Trophoblast cell (in vitro differentiated cells and primary cell): ENCODE measurements around the gene LDLRAD1.

ENCODE experiments used
- DNase-seq, 2 donors: peaks; one replicate each; pipeline ENCODE4 v3.0.0-alpha.2; 2016
- H2AFZ ChIP-seq: 2 replicates; pipeline ENCODE4 v1.6.1; 2013; ENCODE audit warnings: low read length, moderate library complexity, mild to moderate bottlenecking; ENCODE audit not compliant: insufficient read depth, poor library complexity
- H2AK5ac ChIP-seq: 2 replicates; pipeline ENCODE4 v1.6.1; 2013; ENCODE audit warnings: mild to moderate bottlenecking, low read length
- H2BK120ac ChIP-seq: 2 replicates; pipeline ENCODE4 v1.6.1; 2013; ENCODE audit warnings: low read length, mild to moderate bottlenecking, moderate library complexity; ENCODE audit not compliant: insufficient read depth, poor library complexity
- H2BK12ac ChIP-seq: 2 replicates; pipeline ENCODE4 v1.6.1; 2013; ENCODE audit warnings: mild to moderate bottlenecking, low read length, moderate library complexity
- H2BK5ac ChIP-seq: 2 replicates; pipeline ENCODE4 v1.6.1; 2013; ENCODE audit warnings: low read length, low read depth, moderate library complexity, mild to moderate bottlenecking; ENCODE audit not compliant: poor library complexity
- H3K14ac ChIP-seq: 2 replicates; pipeline ENCODE4 v1.6.1; 2013; ENCODE audit warnings: mild to moderate bottlenecking, low read length
- H3K18ac ChIP-seq: 2 replicates; pipeline ENCODE4 v1.6.1; 2013; ENCODE audit warnings: mild to moderate bottlenecking, low read length
- H3K23ac ChIP-seq: 2 replicates; pipeline ENCODE4 v1.6.1; 2013; ENCODE audit warnings: low read length
- H3K27ac ChIP-seq: 2 replicates; pipeline ENCODE4 v1.5.1; 2013; ENCODE audit warnings: low read depth, mild to moderate bottlenecking, inconsistent platforms, low read length, moderate library complexity
- H3K27me3 ChIP-seq: 2 replicates; pipeline ENCODE4 v1.6.1; 2013; ENCODE audit warnings: inconsistent platforms, mild to moderate bottlenecking, low read length, moderate library complexity; ENCODE audit not compliant: insufficient read depth
- H3K36me3 ChIP-seq, 2 experiments: 1 replicate in 1 of 2; 2 replicates in 1 of 2; pipeline ENCODE4 v1.6.1; 2013; ENCODE audit warnings: low read length in 2 of 2, mild to moderate bottlenecking in 2 of 2, moderate library complexity in 1 of 2; ENCODE audit not compliant: insufficient read depth in 2 of 2, control insufficient read depth in 1 of 2
- H3K4ac ChIP-seq: 2 replicates; pipeline ENCODE4 v1.6.1; 2013; ENCODE audit warnings: low read depth, mild to moderate bottlenecking, low read length, moderate library complexity
- H3K4me1 ChIP-seq, 2 experiments: 1 replicate in 1 of 2; 2 replicates in 1 of 2; pipeline ENCODE4 v1.6.1; 2013; ENCODE audit warnings: low read length in 2 of 2, mild to moderate bottlenecking in 2 of 2, moderate library complexity in 1 of 2; ENCODE audit not compliant: insufficient read depth in 2 of 2, control insufficient read depth in 1 of 2
- H3K4me2 ChIP-seq: 2 replicates; pipeline ENCODE4 v1.6.1; 2013; ENCODE audit warnings: inconsistent platforms, mild to moderate bottlenecking, low read length, moderate library complexity
- H3K4me3 ChIP-seq: 2 replicates; pipeline ENCODE4 v1.5.1; 2013; ENCODE audit warnings: mild to moderate bottlenecking, low read depth, low read length, inconsistent platforms
- H3K79me1 ChIP-seq: one replicate; pipeline ENCODE4 v1.6.1; 2013; ENCODE audit warnings: low read length
- H3K79me2 ChIP-seq: 2 replicates; pipeline ENCODE4 v1.6.1; 2013; ENCODE audit warnings: low read length, mild to moderate bottlenecking; ENCODE audit not compliant: control insufficient read depth, insufficient read depth, poor library complexity
- H3K9ac ChIP-seq: 2 replicates; pipeline ENCODE4 v1.6.1; 2013; ENCODE audit warnings: mild to moderate bottlenecking, low read length
- H3K9me3 ChIP-seq: 2 replicates; pipeline ENCODE4 v1.6.1; 2013; ENCODE audit warnings: low read depth, mild to moderate bottlenecking, control low read depth, inconsistent platforms, low read length; ENCODE audit not compliant: insufficient read depth
- H4K12ac ChIP-seq: 2 replicates; pipeline ENCODE4 v1.6.1; 2013; ENCODE audit warnings: low read depth, mild to moderate bottlenecking, low read length, moderate library complexity
- H4K8ac ChIP-seq: 2 replicates; pipeline ENCODE4 v1.6.1; 2013; ENCODE audit warnings: low read depth, mild to moderate bottlenecking, low read length, moderate library complexity
- H4K91ac ChIP-seq: one replicate; pipeline ENCODE4 v1.6.1; 2013; ENCODE audit warnings: low read depth, mild to moderate bottlenecking, low read length, moderate library complexity
- WGBS: extraction: QIAGEN DNeasy Blood & Tissue Kit; methylation state at CpG from one replicate; pipeline ENCODE4 v1.1.7; 2013; ENCODE audit warnings: missing lambda C conversion rate; ENCODE audit not compliant: insufficient read length, insufficient coverage; ENCODE audit errors: extremely low coverage; 5-methylcytosine and 5-hydroxymethylcytosine counted together

The LDLRAD1 gene

DNA sequence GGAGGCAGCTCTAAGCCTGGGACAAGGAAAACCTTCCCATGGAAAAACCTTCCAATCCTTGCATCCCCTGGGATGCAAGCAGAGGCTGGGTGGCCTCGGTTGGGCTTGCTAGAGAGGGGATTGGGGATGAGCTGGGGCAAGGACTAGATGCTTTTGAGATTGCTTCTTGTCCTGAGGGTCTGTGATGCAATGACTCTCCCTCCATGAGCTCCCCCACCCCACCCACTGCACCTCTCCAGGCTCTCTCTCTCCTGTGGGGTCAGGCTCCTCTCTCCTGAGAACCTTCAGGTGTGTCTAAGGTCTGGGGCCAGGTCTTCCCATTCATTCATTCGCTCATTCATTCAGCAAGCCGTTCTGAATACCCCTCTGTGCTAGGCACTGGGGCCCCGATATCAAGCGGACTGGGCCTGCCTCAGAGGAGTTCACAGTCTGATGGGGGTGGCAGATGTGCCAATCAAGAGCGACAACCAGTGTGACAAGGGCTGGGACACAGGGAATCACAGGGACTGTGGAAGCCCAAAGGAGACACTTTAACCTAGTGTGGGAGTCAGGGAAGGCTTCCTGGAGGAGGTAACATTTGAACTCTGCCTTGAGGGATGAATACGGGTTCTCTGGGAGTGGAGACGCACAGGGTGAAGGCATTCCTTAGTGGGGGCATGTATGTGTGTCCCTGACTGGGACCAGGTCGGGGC, 6.5 kb downstream of the LDLRAD1 start:
- Histone ChIP-seq H3K23ac (no peak overlapping the region), H4K91ac (no peak overlapping the region), H2BK12ac (no peak overlapping the region), H3K4me3 (no peak overlapping the region), H4K12ac (no peak overlapping the region), H3K36me3 (no peaks in the 10 kb centered on the region), H3K79me2 (no peaks in the 10 kb centered on the region), H3K79me1 (no peaks in the 10 kb centered on the region), H2AK5ac (no peak overlapping the region), H2BK5ac (no peak overlapping the region), H3K14ac (no peak overlapping the region), H3K9me3 (peaks cover 2% of the 10 kb centered on the region), H3K4me1 (peaks cover 3 to 6% of the 10 kb centered on the region in 2 experiments), H3K9ac (no peak overlapping the region), H3K18ac (no peak overlapping the region), H3K4me2 (no peak overlapping the region), H3K4ac (no peak overlapping the region), H3K27me3 (no peaks in the 10 kb centered on the region), H2BK120ac (no peak overlapping the region), H2AFZ (no peak overlapping the region), H3K27ac (no peak overlapping the region), H4K8ac (no peak overlapping the region)
- WGBS, result no CpG with 5 or more reads among the region's 9 CpGs
- DNase-seq, result no peak

GRCh38 chr1:54010415-54011117, 7.4 kb downstream of the LDLRAD1 start:
- no peak overlapping the region for H2BK12ac ChIP-seq
- H3K36me3 ChIP-seq, result no peaks in the 10 kb centered on the region
- H3K79me2 ChIP-seq, result no peaks in the 10 kb centered on the region
- H4K12ac ChIP-seq, result no peak overlapping the region
- no peaks in the 10 kb centered on the region for H3K79me1 ChIP-seq
- no peak overlapping the region for H2AK5ac ChIP-seq
- no peak overlapping the region for H3K4ac ChIP-seq
- no peak overlapping the region for H3K4me2 ChIP-seq
- no peak for DNase-seq
- H2BK120ac ChIP-seq, result no peak overlapping the region
- peaks cover 0 to 3% of the 10 kb centered on the region in 2 experiments for H3K4me1 ChIP-seq
- H2AFZ ChIP-seq, result no peak overlapping the region
- no peak overlapping the region for H2BK5ac ChIP-seq
- no CpG with 5 or more reads among the region's 5 CpGs for WGBS
- H4K91ac ChIP-seq, result no peak overlapping the region
- H3K9ac ChIP-seq, result no peak overlapping the region
- no peak overlapping the region for H3K23ac ChIP-seq
- H3K14ac ChIP-seq, result no peak overlapping the region
- H3K27me3 ChIP-seq, result no peaks in the 10 kb centered on the region
- H3K18ac ChIP-seq, result no peak overlapping the region
- H4K8ac ChIP-seq, result no peak overlapping the region
- peaks cover 2% of the 10 kb centered on the region for H3K9me3 ChIP-seq
- H3K27ac ChIP-seq, result no peak overlapping the region
- H3K4me3 ChIP-seq, result no peak overlapping the region

DNA sequence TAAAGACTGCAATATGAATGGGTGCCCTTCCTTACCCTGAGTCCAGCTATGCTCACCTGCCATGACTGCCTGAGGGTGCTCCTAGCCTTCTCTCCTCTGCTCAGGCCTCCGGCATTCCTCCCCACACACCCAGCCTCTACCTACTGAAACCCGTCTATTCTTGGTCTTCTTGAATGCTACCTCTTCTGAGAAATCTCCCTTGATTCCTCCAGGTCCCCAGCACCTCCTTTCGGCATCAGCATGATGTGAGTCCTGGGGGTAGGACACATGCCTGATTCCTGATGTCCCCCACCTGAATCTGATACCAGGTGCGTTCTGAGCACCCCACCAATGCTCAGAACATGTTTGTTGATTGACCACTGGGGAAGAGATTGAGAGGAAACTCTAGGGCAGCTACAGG, 8.6 kb downstream of the LDLRAD1 start:
- Histone ChIP-seq H3K4ac (no peak overlapping the region), H3K4me3 (no peak overlapping the region), H2AFZ (no peak overlapping the region), H3K79me2 (no peaks in the 10 kb centered on the region), H4K91ac (no peak overlapping the region), H3K14ac (no peak overlapping the region), H3K9me3 (peaks cover 6% of the 10 kb centered on the region), H3K23ac (no peak overlapping the region), H4K8ac (no peak overlapping the region), H2BK120ac (no peak overlapping the region), H3K4me2 (no peak overlapping the region), H4K12ac (no peak overlapping the region), H2BK12ac (no peak overlapping the region), H3K9ac (no peak overlapping the region), H3K36me3 (no peaks in the 10 kb centered on the region), H3K27me3 (no peaks in the 10 kb centered on the region), H3K79me1 (no peaks in the 10 kb centered on the region), H3K27ac (no peak overlapping the region), H3K18ac (no peak overlapping the region), H2AK5ac (no peak overlapping the region), H2BK5ac (no peak overlapping the region), H3K4me1 (peaks cover 0 to 3% of the 10 kb centered on the region in 2 experiments)
- no CpG with 5 or more reads among the region's 4 CpGs for WGBS
- DNase-seq, result peak in 1 of 2 donors; percentile 10

DNA sequence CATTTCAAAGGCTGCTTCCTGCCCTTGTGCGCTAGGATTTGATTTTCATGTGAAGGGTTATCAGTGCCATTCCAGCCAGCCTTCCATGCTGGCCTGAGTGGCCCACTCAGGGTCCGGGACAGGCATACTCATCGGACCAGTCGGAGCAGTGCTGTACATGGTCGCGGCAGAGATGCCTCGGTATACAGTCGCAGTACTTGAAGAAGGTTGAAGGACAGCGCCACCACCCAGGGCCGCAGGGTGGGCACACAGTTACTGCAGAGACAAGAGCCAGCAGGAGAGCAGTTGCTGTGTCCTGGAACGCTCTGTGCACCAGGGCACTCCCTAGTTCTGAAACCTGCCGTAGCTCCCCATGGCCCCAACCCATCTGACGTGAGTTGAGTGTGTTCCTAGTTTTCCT, 9.1 kb downstream of the LDLRAD1 start:
- Histone ChIP-seq H3K23ac (no peak overlapping the region), H4K91ac (no peak overlapping the region), H4K12ac (no peak overlapping the region), H3K36me3 (no peaks in the 10 kb centered on the region), H2AK5ac (no peak overlapping the region), H3K9ac (no peak overlapping the region), H3K4ac (no peak overlapping the region), H3K27me3 (no peaks in the 10 kb centered on the region), H2BK120ac (no peak overlapping the region), H3K79me2 (no peaks in the 10 kb centered on the region), H3K79me1 (no peaks in the 10 kb centered on the region), H3K9me3 (peaks cover 4% of the 10 kb centered on the region), H3K18ac (no peak overlapping the region), H3K4me3 (no peak overlapping the region), H3K27ac (no peak overlapping the region), H3K4me2 (no peak overlapping the region), H2AFZ (no peak overlapping the region), H3K14ac (no peak overlapping the region), H2BK5ac (no peak overlapping the region), H2BK12ac (no peak overlapping the region), H4K8ac (no peak overlapping the region), H3K4me1 (peaks cover 0 to 3% of the 10 kb centered on the region in 2 experiments)
- no CpG with 5 or more reads among the region's 13 CpGs for WGBS
- DNase-seq, result peak in 1 of 2 donors; percentile 26
